K562 (cell line): Measurements from ENCODE around the gene CDKN2AIPNL. TPM values are rescaled to one million over a fixed set of nuclear protein-coding genes. Genes with fewer than 3 reads are reported as not detected.

Experiments used
- AFF4 ChIP-seq: sonication (generic); formaldehyde crosslinking; IDR thresholded peaks from 2 replicates; pipeline ENCODE4 v1.8.0; 2023; ENCODE audit warnings: mild to moderate bottlenecking, missing genetic modification reagents
- BCL6 ChIP-seq: fragments of 250-450 bp; sonication (Bioruptor Pico); IDR thresholded peaks from 2 replicates; pipeline ENCODE4 v1.4.0; 2020
- CEBPB ChIP-seq: fragments of 450-650 bp; IDR thresholded peaks from 2 replicates; pipeline ENCODE4 v1.6.1; 2016; ENCODE audit warnings: missing genetic modification characterization, missing compliant biosample characterization
- CHD1 ChIP-seq: fragments of 200-600 bp; sonication (generic); IDR thresholded peaks from one replicate; pipeline ENCODE4 v1.6.1; 2012; ENCODE audit warnings: mild to moderate bottlenecking, moderate library complexity, low read length, inconsistent platforms
- ESRRB ChIP-seq: fragments of 250-450 bp; sonication (Bioruptor Pico); IDR thresholded peaks from 2 replicates; pipeline ENCODE4 v1.5.0; 2020; ENCODE audit warnings: mild to moderate bottlenecking, moderate library complexity, borderline replicate concordance
- GATA2 ChIP-seq: sonication (generic); formaldehyde crosslinking; IDR thresholded peaks from 2 replicates; pipeline ENCODE4 v1.4.0; 2020; ENCODE audit warnings: mild to moderate bottlenecking, missing genetic modification reagents
- JUNB ChIP-seq: fragments of 450-650 bp; formaldehyde crosslinking; conservative IDR thresholded peaks from 2 replicates; pipeline ENCODE4 v1.4.0; 2020; ENCODE audit warnings: mild to moderate bottlenecking
- MEIS2 ChIP-seq: fragments of 450-650 bp; IDR thresholded peaks from 2 replicates; pipeline ENCODE4 v1.6.1; 2014; ENCODE audit warnings: mild to moderate bottlenecking; ENCODE audit not compliant: partially characterized antibody
- NR2C2 ChIP-seq, 2 experiments: fragments of 200-800 bp in 1 of 2; sonication (Bioruptor generic) in 1 of 2; sonication (generic) in 1 of 2; formaldehyde crosslinking in 1 of 2; IDR thresholded peaks; 2 replicates each; pipeline versions ENCODE4 v1.6.1 to v1.8.0; 2016 to 2022; ENCODE audit warnings: mild to moderate bottlenecking in 1 of 2, missing compliant biosample characterization in 1 of 2, missing genetic modification characterization in 1 of 2, missing genetic modification reagents in 1 of 2
- PKNOX1 ChIP-seq: fragments of 450-650 bp; IDR thresholded peaks from 2 replicates; pipeline ENCODE4 v1.6.1; 2016
- TAL1 ChIP-seq: fragments of 450-650 bp; IDR thresholded peaks from 2 replicates; pipeline ENCODE4 v1.6.1; 2016; ENCODE audit warnings: mild to moderate bottlenecking
- TEAD1 ChIP-seq, 2 experiments: fragments of 450-650 bp in 1 of 2; sonication (generic) in 1 of 2; formaldehyde crosslinking; IDR thresholded peaks; 2 replicates each; pipeline versions ENCODE4 v1.4.0 to v1.8.0; 2020 to 2022; ENCODE audit warnings: mild to moderate bottlenecking in 2 of 2, missing genetic modification reagents in 1 of 2
- ZNF324 ChIP-seq: fragments of 250-450 bp; sonication (Bioruptor Pico); IDR thresholded peaks from 2 replicates; pipeline ENCODE4 v1.4.0; 2020; ENCODE audit warnings: mild to moderate bottlenecking
- ZNF589 ChIP-seq: fragments of 200-800 bp; sonication (Bioruptor generic); IDR thresholded peaks from 2 replicates; pipeline ENCODE4 v1.6.1; 2016; ENCODE audit warnings: low read depth, missing genetic modification characterization, missing compliant biosample characterization
- ZNF707 ChIP-seq: fragments of 250-450 bp; sonication (Bioruptor Pico); conservative IDR thresholded peaks from 2 replicates; pipeline ENCODE4 v1.8.0; 2022; ENCODE audit warnings: inconsistent platforms, mild to moderate bottlenecking, moderate library complexity
- polyA plus RNA-seq, 8 experiments: library from polyadenylated mRNA; depleted of rRNA in 4 of 8; stranded (reverse) in 5 of 8; unstranded in 3 of 8; fragments of >200 nt; fragmentation: Nextera tagmentation in 2 of 8; fragmentation: Illumina TruSeq in 1 of 8; extraction: Ambion mirVana in 2 of 8; extraction: Trizol in 1 of 8; gene quantifications; 2 replicates each; pipeline versions ENCODE4 v1.2.1 to v1.2.3, GENCODE V29; 2011 to 2014; ENCODE audit warnings: inconsistent platforms in 1 of 8, missing spikeins in 1 of 8
- total RNA-seq, 7 experiments: library from RNA; depleted of rRNA in 6 of 7; stranded (reverse); fragments of >200 nt in 6 of 7; fragmentation: Illumina TruSeq in 2 of 7; extraction: Trizol in 2 of 7; gene quantifications; 2 replicates each; pipeline versions ENCODE4 v1.2.1 to v1.2.3, GENCODE V29; 2011 to 2021; ENCODE audit warnings: low replicate concordance in 1 of 7
- TF ChIP-seq, protein P1 (sequence below), 2 experiments: fragments of 450-650 bp in 1 of 2; sonication (generic) in 1 of 2; formaldehyde crosslinking in 1 of 2; IDR thresholded peaks in 1 of 2; conservative IDR thresholded peaks in 1 of 2; 2 replicates each; pipeline versions ENCODE4 v1.6.1 to v1.8.1; 2016 to 2023; ENCODE audit warnings: mild to moderate bottlenecking in 2 of 2, moderate library complexity in 2 of 2, inconsistent platforms in 1 of 2, missing genetic modification reagents in 1 of 2
- TF ChIP-seq, protein P2 (sequence below): fragments of 200-800 bp; sonication (Bioruptor generic); IDR thresholded peaks from 2 replicates; pipeline ENCODE4 v1.6.1; 2017; ENCODE audit warnings: missing genetic modification characterization, missing compliant biosample characterization

Gene CDKN2AIPNL
- total and polyA plus RNA-seq, 9 of the 15 experiments (the other 6 are each of a cell fraction or from before 2014, with no cell fraction given), result 19.9 to 46.9 (median 42.2) TPM

DNA sequence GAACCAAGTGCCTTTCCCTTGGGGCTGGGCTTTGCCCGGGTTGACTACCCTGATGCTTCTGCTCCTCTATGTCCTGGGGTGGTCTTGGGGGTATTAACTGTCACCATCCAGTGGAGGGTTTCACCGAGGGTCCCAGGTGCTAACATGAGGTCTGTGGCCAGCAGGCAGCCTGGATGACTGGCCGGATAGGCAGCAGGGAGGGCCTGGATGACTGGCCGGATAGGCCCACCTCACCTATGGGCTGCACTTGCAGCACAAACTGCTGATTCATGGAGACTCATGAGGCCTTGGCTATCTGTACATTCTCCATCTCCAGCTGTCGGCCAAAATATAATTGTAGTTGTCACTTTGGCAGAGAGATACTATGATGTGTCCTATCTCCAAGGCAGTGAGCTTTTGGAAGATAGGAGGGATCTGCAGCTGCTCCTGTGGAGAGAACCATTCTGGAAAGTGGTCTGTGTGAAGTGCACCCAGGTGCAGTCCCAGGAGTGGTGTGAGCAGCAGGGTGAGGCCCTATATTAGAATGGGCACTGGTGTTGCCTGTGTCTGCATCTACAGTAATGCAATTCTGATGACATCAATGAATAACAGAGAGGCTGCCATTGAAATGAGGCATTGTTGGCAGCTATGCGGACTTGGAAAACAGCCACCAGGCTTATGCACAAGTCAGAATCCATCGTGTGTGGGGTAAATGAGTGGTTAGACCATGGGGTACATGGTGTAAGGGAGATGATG is 26.3 kb upstream of the CDKN2AIPNL start (continued):
- TF ChIP-seq, protein P1, sequence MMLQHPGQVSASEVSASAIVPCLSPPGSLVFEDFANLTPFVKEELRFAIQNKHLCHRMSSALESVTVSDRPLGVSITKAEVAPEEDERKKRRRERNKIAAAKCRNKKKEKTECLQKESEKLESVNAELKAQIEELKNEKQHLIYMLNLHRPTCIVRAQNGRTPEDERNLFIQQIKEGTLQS (IDR thresholded peaks at IDR 0.05), result peak; percentile 49; the same call in 1 of the 2 replicates
- TF ChIP-seq, protein P1 (CRISPR knock-in tag; conservative IDR thresholded peaks at IDR 0.05), result 0 out of 2 replicates have a peak, but pooled peaks have one; percentile 47
- TF ChIP-seq ESRRB (CRISPR knock-in tag), result no peak
- no peak for TF ChIP-seq JUNB (CRISPR knock-in tag)
- TF ChIP-seq, protein P2, sequence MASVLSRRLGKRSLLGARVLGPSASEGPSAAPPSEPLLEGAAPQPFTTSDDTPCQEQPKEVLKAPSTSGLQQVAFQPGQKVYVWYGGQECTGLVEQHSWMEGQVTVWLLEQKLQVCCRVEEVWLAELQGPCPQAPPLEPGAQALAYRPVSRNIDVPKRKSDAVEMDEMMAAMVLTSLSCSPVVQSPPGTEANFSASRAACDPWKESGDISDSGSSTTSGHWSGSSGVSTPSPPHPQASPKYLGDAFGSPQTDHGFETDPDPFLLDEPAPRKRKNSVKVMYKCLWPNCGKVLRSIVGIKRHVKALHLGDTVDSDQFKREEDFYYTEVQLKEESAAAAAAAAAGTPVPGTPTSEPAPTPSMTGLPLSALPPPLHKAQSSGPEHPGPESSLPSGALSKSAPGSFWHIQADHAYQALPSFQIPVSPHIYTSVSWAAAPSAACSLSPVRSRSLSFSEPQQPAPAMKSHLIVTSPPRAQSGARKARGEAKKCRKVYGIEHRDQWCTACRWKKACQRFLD (CRISPR knock-in tag), result peak; percentile 89; the same call in 1 of the 2 replicates
- TF ChIP-seq ZNF707 (CRISPR knock-in tag), result no peak
- TF ChIP-seq ZNF589 (CRISPR knock-in tag), result 0 out of 2 replicates have a peak, but pooled peaks have one; percentile 24
- no peak for TF ChIP-seq CEBPB (tag)
- no peak for TF ChIP-seq CHD1
- peak; percentile 90 for TF ChIP-seq TAL1
- 0 out of 2 replicates have a peak, but pooled peaks have one; percentile 6 for TF ChIP-seq ZNF324 (CRISPR knock-in tag)
- no peak for TF ChIP-seq BCL6
- TF ChIP-seq AFF4 (CRISPR knock-in tag), result no peak
- TF ChIP-seq PKNOX1, result peak; percentile 86
- no peak; the same call in 1 of the 2 replicates for TF ChIP-seq NR2C2 (CRISPR knock-in tag; IDR thresholded peaks at IDR 0.05)
- TF ChIP-seq NR2C2 (tag; IDR thresholded peaks at IDR 0.05), result no peak
- peak; percentile 89 for TF ChIP-seq GATA2
- peak in 1 of 2 experiments; percentile 57; a peak in 3 of 4 replicates for TF ChIP-seq TEAD1 (CRISPR knock-in tag; IDR thresholded peaks at IDR 0.05)
- peak; percentile 91 for TF ChIP-seq MEIS2
